Mesenchymal stem cell (in vitro differentiated cells and primary cell): ENCODE measurements around the gene NFATC2.

ENCODE experiments used
- DNase-seq: peaks from one replicate; pipeline ENCODE4 v3.0.0-alpha.2; 2013
- H2AFZ ChIP-seq: one replicate; pipeline ENCODE4 v1.6.1; 2013; ENCODE audit warnings: low read depth, mild to moderate bottlenecking, control low read depth, inconsistent platforms, low read length, moderate library complexity
- H2AK5ac ChIP-seq: 2 replicates; pipeline ENCODE4 v1.6.1; 2013; ENCODE audit warnings: low read length, moderate library complexity, mild to moderate bottlenecking, inconsistent platforms; ENCODE audit not compliant: severe bottlenecking
- H2BK120ac ChIP-seq: one replicate; pipeline ENCODE4 v1.6.1; 2013; ENCODE audit warnings: low read depth, mild to moderate bottlenecking, inconsistent platforms, low read length, moderate library complexity
- H2BK12ac ChIP-seq, 2 experiments: one replicate each; pipeline ENCODE4 v1.6.1; 2013; ENCODE audit warnings: inconsistent platforms in 2 of 2, low read length in 2 of 2, mild to moderate bottlenecking in 2 of 2, moderate library complexity in 2 of 2, control low read depth in 1 of 2
- H2BK15ac ChIP-seq: one replicate; pipeline ENCODE4 v1.6.1; 2013; ENCODE audit warnings: mild to moderate bottlenecking, low read depth, inconsistent platforms; ENCODE audit not compliant: poor library complexity, severe bottlenecking
- H2BK5ac ChIP-seq: 2 replicates; pipeline ENCODE4 v1.6.1; 2013; ENCODE audit warnings: low read depth, mild to moderate bottlenecking, low read length, control low read depth, inconsistent platforms; ENCODE audit not compliant: poor library complexity, severe bottlenecking
- H3K14ac ChIP-seq, 2 experiments: one replicate each; pipeline ENCODE4 v1.6.1; 2013; ENCODE audit warnings: inconsistent platforms in 2 of 2, low read length in 2 of 2, control low read depth in 1 of 2, mild to moderate bottlenecking in 1 of 2, moderate library complexity in 1 of 2
- H3K18ac ChIP-seq, 2 experiments: one replicate each; pipeline ENCODE4 v1.6.1; 2013; ENCODE audit warnings: inconsistent platforms in 2 of 2, low read length in 2 of 2, control low read depth in 1 of 2, low read depth in 1 of 2, mild to moderate bottlenecking in 1 of 2
- H3K23ac ChIP-seq, 2 experiments: one replicate each; pipeline ENCODE4 v1.6.1; 2013; ENCODE audit warnings: inconsistent platforms in 2 of 2, low read length in 2 of 2, mild to moderate bottlenecking in 2 of 2, moderate library complexity in 2 of 2, control low read depth in 1 of 2
- H3K27ac ChIP-seq: 2 replicates; pipeline ENCODE4 v1.5.1; 2013; ENCODE audit warnings: mild to moderate bottlenecking, moderate library complexity, low read length, control low read depth, inconsistent platforms; ENCODE audit not compliant: poor library complexity, severe bottlenecking
- H3K27me3 ChIP-seq, 2 experiments: 2 replicates each; pipeline versions ENCODE4 v1.6.1 to v1.7.0; 2013; ENCODE audit warnings: low read length in 2 of 2, mild to moderate bottlenecking in 2 of 2, moderate library complexity in 2 of 2, control low read depth in 1 of 2, inconsistent platforms in 1 of 2; ENCODE audit not compliant: control insufficient read depth in 1 of 2, insufficient read depth in 1 of 2
- H3K36me3 ChIP-seq, 2 experiments: 2 replicates each; pipeline versions ENCODE4 v1.6.1 to v1.7.0; 2013; ENCODE audit warnings: low read length in 2 of 2, control low read depth in 1 of 2, inconsistent platforms in 1 of 2, low read depth in 1 of 2, mild to moderate bottlenecking in 1 of 2; ENCODE audit not compliant: insufficient read depth in 2 of 2, control insufficient read depth in 1 of 2
- H3K4ac ChIP-seq, 2 experiments: one replicate each; pipeline ENCODE4 v1.6.1; 2013; ENCODE audit warnings: inconsistent platforms in 2 of 2, low read length in 2 of 2, mild to moderate bottlenecking in 2 of 2, moderate library complexity in 2 of 2, control low read depth in 1 of 2, low read depth in 1 of 2
- H3K4me1 ChIP-seq: 2 replicates; pipeline ENCODE4 v1.6.1; 2013; ENCODE audit warnings: low read depth, low read length, control low read depth; ENCODE audit not compliant: control insufficient read depth, insufficient read depth
- H3K4me2 ChIP-seq: 2 replicates; pipeline ENCODE4 v1.6.1; 2013; ENCODE audit warnings: low read length, mild to moderate bottlenecking, inconsistent platforms; ENCODE audit not compliant: poor library complexity, severe bottlenecking
- H3K4me3 ChIP-seq, 2 experiments: 2 replicates each; pipeline versions ENCODE4 v1.5.1 to v1.7.0; 2013; ENCODE audit warnings: low read length in 2 of 2, mild to moderate bottlenecking in 2 of 2, control low read depth in 1 of 2, low read depth in 1 of 2; ENCODE audit not compliant: insufficient read depth in 1 of 2
- H3K79me1 ChIP-seq: replicated peaks from 2 replicates; pipeline ENCODE4 v1.6.1; 2013; ENCODE audit warnings: mild to moderate bottlenecking, control low read depth, low read length, inconsistent platforms; ENCODE audit not compliant: poor library complexity, severe bottlenecking
- H3K9ac ChIP-seq: 2 replicates; pipeline ENCODE4 v1.7.0; 2013; ENCODE audit warnings: mild to moderate bottlenecking, low read length, moderate library complexity
- H3K9me3 ChIP-seq: 2 replicates; pipeline ENCODE4 v1.7.0; 2013; ENCODE audit warnings: mild to moderate bottlenecking, low read length; ENCODE audit not compliant: control insufficient read depth
- H4K8ac ChIP-seq: one replicate; pipeline ENCODE4 v1.6.1; 2013; ENCODE audit warnings: inconsistent platforms, mild to moderate bottlenecking, low read length, moderate library complexity
- H4K91ac ChIP-seq: one replicate; pipeline ENCODE4 v1.6.1; 2013; ENCODE audit warnings: mild to moderate bottlenecking, low read length, inconsistent platforms
- WGBS: methylation state at CpG from one replicate; pipeline ENCODE4 v1.1.7; 2013; ENCODE audit warnings: mixed read lengths; 5-methylcytosine and 5-hydroxymethylcytosine counted together

NFATC2 gene

GRCh38 chr20:51438136-51438535 lies 104.4 kb downstream of the NFATC2 start:
- no peak overlapping the region for H3K14ac ChIP-seq
- no peaks in the 10 kb centered on the region for H3K9me3 ChIP-seq
- no peaks in the 10 kb centered on the region for H3K36me3 ChIP-seq
- no peak overlapping the region for H3K9ac ChIP-seq
- H2BK120ac ChIP-seq = no peak overlapping the region
- peak overlapping the region; percentile 67 to 81 for H3K18ac ChIP-seq
- H3K23ac ChIP-seq = no peak overlapping the region
- H4K91ac ChIP-seq = no peak overlapping the region
- no peak overlapping the region for H3K4me3 ChIP-seq
- no peak for DNase-seq
- no peak overlapping the region for H2AFZ ChIP-seq
- H2AK5ac ChIP-seq = no peak overlapping the region
- no peak overlapping the region for H3K4ac ChIP-seq
- H2BK15ac ChIP-seq = no peak overlapping the region
- peaks cover 4% of the 10 kb centered on the region for H3K4me1 ChIP-seq
- no peak overlapping the region for H3K27ac ChIP-seq
- no peaks in the 10 kb centered on the region for H3K79me1 ChIP-seq
- H4K8ac ChIP-seq = no peak overlapping the region
- H3K27me3 ChIP-seq = no peaks in the 10 kb centered on the region
- H3K4me2 ChIP-seq = no peak overlapping the region
- H2BK12ac ChIP-seq = peak overlapping the region; percentile 75 to 91
- 100% methylated on average over 2 of the region's 2 CpGs for WGBS
- no peak overlapping the region for H2BK5ac ChIP-seq

- Histone ChIP-seq H2BK15ac (no peak overlapping the region), H3K36me3 (no peaks in the 10 kb centered on the region), H2AFZ (no peak overlapping the region), H4K8ac (peak overlapping the region; percentile 68), H2BK120ac (peak overlapping the region; percentile 52), H3K9ac (no peak overlapping the region), H3K27ac (no peak overlapping the region), H3K4ac (no peak overlapping the region), H3K9me3 (no peaks in the 10 kb centered on the region), H2BK5ac (no peak overlapping the region), H4K91ac (no peak overlapping the region), H3K23ac (no peak overlapping the region), H3K18ac (peak overlapping the region; percentile 67 to 81), H3K27me3 (no peaks in the 10 kb centered on the region), H3K4me1 (no peaks in the 10 kb centered on the region), H3K4me2 (no peak overlapping the region), H3K4me3 (no peak overlapping the region), H3K79me1 (no peaks in the 10 kb centered on the region), H2BK12ac (peak overlapping the region; percentile 75 to 91), H2AK5ac (no peak overlapping the region), H3K14ac (no peak overlapping the region)
- peak; percentile 77 for DNase-seq
- 59% methylated on average over 5 of the region's 7 CpGs for WGBS
Observed at GRCh38 chr20:51437182-51437924, 105.2 kb downstream of the NFATC2 start.

- Histone ChIP-seq H3K79me1 (no peaks in the 10 kb centered on the region), H2AFZ (no peak overlapping the region), H3K18ac (no peak overlapping the region), H3K4me1 (peaks cover 2% of the 10 kb centered on the region), H2BK12ac (peak overlapping the region in 1 of 2 experiments; percentile 14), H2AK5ac (no peak overlapping the region), H2BK15ac (no peak overlapping the region), H3K23ac (no peak overlapping the region), H3K4me2 (no peak overlapping the region), H3K4me3 (no peak overlapping the region), H3K9me3 (no peaks in the 10 kb centered on the region), H3K27ac (no peak overlapping the region), H3K27me3 (peaks cover 0 to 4% of the 10 kb centered on the region in 2 experiments), H4K91ac (no peak overlapping the region), H3K9ac (no peak overlapping the region), H3K4ac (no peak overlapping the region), H2BK120ac (no peak overlapping the region), H3K36me3 (no peaks in the 10 kb centered on the region), H3K14ac (no peak overlapping the region), H4K8ac (no peak overlapping the region), H2BK5ac (no peak overlapping the region)
- 55% methylated on average over 6 of the region's 6 CpGs for WGBS
- DNase-seq = peak; percentile 93
Observed at GRCh38 chr20:51434580-51435247, 107.8 kb downstream of the NFATC2 start.

DNA sequence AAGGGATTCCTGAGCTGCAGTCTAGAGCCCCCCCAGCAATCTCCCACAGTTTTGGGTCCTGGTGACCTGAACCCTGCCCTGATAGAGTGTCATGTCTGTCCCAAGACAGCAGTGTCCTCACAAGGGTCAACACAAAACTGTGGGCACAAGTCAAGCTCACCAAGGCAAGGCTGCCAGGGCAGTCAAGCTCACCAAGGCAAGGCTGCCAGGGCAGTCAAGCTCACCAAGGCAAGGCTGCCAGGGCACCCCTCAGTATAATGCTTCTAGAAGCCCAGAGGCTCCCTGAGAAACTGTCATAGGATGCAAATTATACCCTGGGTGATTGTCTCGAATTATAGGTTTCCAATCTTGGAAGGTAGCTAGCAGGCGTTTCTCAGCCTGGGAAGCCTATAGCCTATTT lies 108.5 kb downstream of the NFATC2 start:
- Histone ChIP-seq H3K18ac (peak overlapping the region in 1 of 2 experiments; percentile 30), H3K4me1 (peaks cover 2% of the 10 kb centered on the region), H4K8ac (no peak overlapping the region), H4K91ac (peak overlapping the region; percentile 29), H2BK120ac (no peak overlapping the region), H3K4me2 (no peak overlapping the region), H3K36me3 (no peaks in the 10 kb centered on the region), H3K27ac (no peak overlapping the region), H2BK5ac (no peak overlapping the region), H3K9me3 (no peaks in the 10 kb centered on the region), H3K79me1 (no peaks in the 10 kb centered on the region), H2AFZ (no peak overlapping the region), H2AK5ac (no peak overlapping the region), H3K4me3 (no peak overlapping the region), H2BK12ac (peak overlapping the region in 1 of 2 experiments; percentile 59), H3K9ac (no peak overlapping the region), H3K23ac (no peak overlapping the region), H3K4ac (no peak overlapping the region), H3K27me3 (peaks cover 0 to 10% of the 10 kb centered on the region in 2 experiments), H2BK15ac (no peak overlapping the region), H3K14ac (no peak overlapping the region)
- no peak for DNase-seq
- 97% methylated on average over 2 of the region's 2 CpGs for WGBS
